Spleen (tissue), 7 donors: Measurements from ENCODE around the gene EMC9.

Experiments
- CTCF ChIP-seq, 11 experiments: fragments of 200-600 bp in 7 of 11; fragments of 450-650 bp in 4 of 11; sonication (generic) in 4 of 11; IDR thresholded peaks in 8 of 11; conservative IDR thresholded peaks in 3 of 11; 1 replicate in 7 of 11; 2 replicates in 4 of 11; pipeline versions ENCODE4 v1.4.0 to v1.8.0; 2016 to 2021; ENCODE audit warnings: antibody characterized with exemption in 11 of 11, inconsistent platforms in 4 of 11, mild to moderate bottlenecking in 1 of 11
- POLR2A ChIP-seq, 3 donors: fragments of 450-650 bp; IDR thresholded peaks; one replicate each; pipeline ENCODE4 v1.5.1; 2017; ENCODE audit warnings: antibody characterized with exemption in 3 of 3, mild to moderate bottlenecking in 1 of 3
- POLR2AphosphoS5 ChIP-seq, 3 donors: sonication (generic); formaldehyde crosslinking; IDR thresholded peaks; one replicate each; pipeline ENCODE4 v1.5.1; 2017; ENCODE audit warnings: antibody characterized with exemption in 3 of 3
- donor health status: DM: no; HTN: no; CAD: no; lungs with moderate emphysema.
- donor health status: DM: no; HTN: no; CAD: no.
- donor health status: DM: no; HTN: no; CAD: no.

GRCh38 chr14:24093901-24094840, 47.2 kb downstream of the EMC9 start, which contains the start of gene PCK2:
- TF ChIP-seq CTCF (IDR thresholded peaks at IDR 0.05 in 8 of 11, conservative IDR thresholded peaks at IDR 0.05 in 3 of 11) (peak in 6 of 11 experiments; percentile 1 to 46 (median 18)), POLR2A (IDR thresholded peaks at IDR 0.05) (peak in 1 of 3 donors; percentile 15), POLR2AphosphoS5 (IDR thresholded peaks at IDR 0.05) (peak; percentile 89 to 90 (median 89))
